Measurements from ENCODE around the gene PTPN2.

The PTPN2 gene

DNA sequence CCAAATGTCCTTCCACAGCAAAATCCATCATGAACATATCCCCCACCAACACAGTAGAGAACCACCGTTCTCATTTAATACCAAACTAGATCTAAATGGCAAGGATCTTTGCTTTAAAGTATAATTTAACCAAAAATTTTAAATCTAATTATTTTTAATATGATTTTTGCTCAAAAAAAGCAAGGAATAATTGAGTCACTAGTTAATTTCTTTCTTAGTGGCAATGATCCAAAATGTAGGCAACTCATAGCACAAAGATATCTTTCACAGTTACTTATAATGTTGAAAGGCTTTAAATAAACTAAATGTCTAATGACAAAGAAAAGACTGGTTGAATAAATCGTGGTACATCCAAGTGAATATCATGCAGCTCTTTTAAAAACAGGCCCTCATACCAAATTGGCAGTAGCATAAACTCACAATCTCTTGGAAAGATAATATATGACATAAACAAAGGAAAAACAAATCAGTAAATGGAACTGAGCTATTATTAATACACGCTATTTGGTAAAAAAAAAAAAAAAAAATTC lies 20.3 kb downstream of the PTPN2 start:
- DNase-seq (ENCODE audit: low spot score): no peak
- TF ChIP-seq, protein P1, sequence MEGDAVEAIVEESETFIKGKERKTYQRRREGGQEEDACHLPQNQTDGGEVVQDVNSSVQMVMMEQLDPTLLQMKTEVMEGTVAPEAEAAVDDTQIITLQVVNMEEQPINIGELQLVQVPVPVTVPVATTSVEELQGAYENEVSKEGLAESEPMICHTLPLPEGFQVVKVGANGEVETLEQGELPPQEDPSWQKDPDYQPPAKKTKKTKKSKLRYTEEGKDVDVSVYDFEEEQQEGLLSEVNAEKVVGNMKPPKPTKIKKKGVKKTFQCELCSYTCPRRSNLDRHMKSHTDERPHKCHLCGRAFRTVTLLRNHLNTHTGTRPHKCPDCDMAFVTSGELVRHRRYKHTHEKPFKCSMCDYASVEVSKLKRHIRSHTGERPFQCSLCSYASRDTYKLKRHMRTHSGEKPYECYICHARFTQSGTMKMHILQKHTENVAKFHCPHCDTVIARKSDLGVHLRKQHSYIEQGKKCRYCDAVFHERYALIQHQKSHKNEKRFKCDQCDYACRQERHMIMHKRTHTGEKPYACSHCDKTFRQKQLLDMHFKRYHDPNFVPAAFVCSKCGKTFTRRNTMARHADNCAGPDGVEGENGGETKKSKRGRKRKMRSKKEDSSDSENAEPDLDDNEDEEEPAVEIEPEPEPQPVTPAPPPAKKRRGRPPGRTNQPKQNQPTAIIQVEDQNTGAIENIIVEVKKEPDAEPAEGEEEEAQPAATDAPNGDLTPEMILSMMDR (IDR thresholded peaks at IDR 0.05; ENCODE audit: extremely low read depth, missing control alignments): no peak

DNA sequence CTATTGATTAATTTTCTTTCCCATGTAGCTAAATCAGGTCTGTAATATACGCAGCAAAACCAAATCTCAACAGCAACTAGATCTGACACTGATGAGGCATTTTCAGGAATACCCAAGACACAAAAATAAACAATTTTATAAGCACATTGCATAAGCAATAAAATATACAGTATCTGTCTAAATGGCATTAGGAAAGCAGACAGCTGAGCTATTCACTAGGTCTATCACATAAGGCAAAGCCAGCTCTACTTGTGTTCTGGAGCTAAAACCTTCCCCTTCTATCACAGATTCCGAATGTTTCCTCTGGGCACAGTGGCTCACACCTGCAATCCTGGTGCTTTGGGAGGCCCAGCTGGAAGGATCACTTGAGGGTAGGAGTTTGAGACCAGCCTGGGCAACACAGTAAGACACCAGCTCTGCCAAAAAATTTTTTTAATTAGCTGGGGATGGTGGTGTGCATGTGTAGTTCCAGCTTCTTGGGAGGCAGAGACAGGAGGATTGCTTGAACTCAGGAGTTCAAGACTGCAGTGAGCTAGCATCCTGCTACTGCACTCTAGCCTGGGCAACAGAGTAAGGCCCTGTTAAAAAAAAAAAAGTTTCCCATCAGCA lies 21.1 kb downstream of the PTPN2 start:
- no peak for DNase-seq (ENCODE audit: low spot score)
- TF ChIP-seq, protein P1 (IDR thresholded peaks at IDR 0.05; ENCODE audit: extremely low read depth, missing control alignments): no peak

DNA sequence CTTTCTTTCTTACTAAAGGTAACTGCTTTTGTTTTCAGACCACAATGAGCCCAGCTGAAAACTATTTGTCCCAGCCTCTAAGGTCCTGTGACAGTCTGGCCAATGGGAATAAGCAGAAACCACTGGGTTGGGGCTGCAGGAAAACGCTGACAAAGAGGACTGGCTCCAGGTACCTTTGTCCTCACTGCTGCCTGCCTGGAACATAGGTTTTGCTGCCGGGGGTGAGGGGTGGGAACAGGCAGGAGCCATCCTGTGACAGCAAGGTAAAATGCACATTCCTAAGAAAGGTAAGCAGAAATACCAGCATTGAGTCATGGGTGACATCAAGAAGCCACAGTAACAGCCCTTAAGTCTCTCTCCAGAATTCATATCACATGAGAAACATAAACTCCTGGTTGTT lies 21.6 kb downstream of the PTPN2 start:
- no peak for DNase-seq (ENCODE audit: low spot score)
- TF ChIP-seq, protein P1 (IDR thresholded peaks at IDR 0.05; ENCODE audit: extremely low read depth, missing control alignments): no peak

DNA sequence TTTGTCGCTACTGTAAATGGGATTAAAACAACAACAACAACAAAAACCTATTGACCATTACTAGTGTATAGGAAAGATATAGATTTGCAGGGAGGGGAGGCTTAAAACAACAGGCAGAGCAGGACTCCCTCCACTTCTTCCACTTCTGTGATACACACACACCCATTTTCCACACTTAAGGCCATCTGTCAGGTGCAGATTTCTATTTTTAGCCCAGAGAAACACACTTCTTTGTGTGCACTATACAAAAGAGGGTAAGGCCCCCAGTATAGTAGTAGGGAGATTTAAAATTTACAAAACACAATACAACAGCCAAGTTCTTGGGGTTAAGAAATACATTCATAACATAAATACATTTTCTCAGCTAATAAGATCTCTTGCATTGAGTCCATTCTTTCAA lies 22.4 kb downstream of the PTPN2 start:
- TF ChIP-seq, protein P1 (IDR thresholded peaks at IDR 0.05; ENCODE audit: extremely low read depth, missing control alignments): no peak
- DNase-seq (ENCODE audit: low spot score): no peak

DNA sequence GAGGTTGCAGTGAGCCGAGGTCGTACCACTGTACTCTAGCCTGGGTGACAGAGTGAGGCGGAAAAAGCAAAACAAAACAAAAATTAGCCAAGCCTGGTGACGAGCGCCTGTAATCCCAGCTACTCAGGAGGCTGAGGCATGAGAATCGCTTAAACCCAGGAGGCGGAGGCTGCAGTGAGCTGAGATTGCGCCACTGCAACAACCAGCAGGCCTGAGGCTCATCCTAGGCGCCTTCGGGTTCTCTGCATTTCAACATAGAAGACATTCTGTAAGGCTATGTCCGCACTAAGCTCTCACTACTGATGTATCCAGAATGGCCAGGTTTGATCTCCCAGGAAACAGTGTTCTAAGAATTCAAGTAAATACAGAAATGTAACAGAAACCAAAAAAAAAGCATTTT lies 23.5 kb downstream of the PTPN2 start:
- DNase-seq (ENCODE audit: low spot score): no peak
- TF ChIP-seq, protein P1 (IDR thresholded peaks at IDR 0.05; ENCODE audit: extremely low read depth, missing control alignments): no peak

DNA sequence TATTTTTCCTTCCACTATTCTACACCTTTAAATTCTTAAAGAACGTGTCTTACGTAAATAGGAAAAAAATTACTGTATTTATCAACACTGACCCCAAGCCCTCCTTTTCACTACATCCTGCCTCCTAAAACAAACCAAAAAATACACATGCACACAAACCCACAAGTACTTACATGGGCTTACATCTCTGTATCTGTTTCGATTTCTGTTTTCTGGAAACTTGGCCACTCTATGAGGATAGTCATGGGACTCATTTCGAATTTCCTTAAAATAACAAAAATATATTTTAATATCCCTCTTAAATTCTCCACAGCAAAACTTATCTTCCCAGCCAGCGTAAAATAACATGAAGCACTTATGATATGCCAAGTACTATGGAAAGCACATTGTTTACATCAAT lies 25.0 kb downstream of the PTPN2 start:
- no peak for DNase-seq (ENCODE audit: low spot score)

DNA sequence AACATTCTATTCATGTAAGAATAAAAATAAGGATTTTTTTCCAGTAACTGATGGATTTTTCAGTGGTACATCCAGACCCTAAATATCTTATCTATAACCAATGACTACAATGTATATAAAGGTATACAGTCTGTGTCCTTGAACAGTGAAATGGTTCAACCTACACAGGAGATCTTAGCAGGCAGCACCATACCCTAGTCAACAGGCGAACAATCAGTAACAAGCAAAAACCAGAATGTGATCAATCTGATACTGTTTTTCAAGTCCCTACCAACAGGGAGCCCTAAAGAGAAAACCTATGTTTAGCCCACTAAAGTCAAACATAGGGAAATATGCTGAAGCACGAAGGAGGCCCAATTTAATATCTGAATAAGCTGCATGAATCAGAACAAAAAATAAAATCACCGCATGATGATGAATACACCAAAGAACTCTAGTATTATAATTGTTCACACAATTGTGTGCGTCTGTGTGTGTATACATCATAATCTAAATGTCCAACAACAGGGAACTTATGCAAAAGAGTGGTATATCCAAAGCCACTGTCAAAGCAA lies 26.0 kb downstream of the PTPN2 start:
- TF ChIP-seq, protein P1 (IDR thresholded peaks at IDR 0.05; ENCODE audit: extremely low read depth, missing control alignments): no peak
- DNase-seq (ENCODE audit: low spot score): no peak

More for the DNA sequence above, 25.0 kb downstream of the PTPN2 start:
- TF ChIP-seq, protein P1 (IDR thresholded peaks at IDR 0.05; ENCODE audit: extremely low read depth, missing control alignments): no peak

Measured in GM20000 (cell line).